ENCODE results near the gene IP6K3.

The IP6K3 gene

DNA sequence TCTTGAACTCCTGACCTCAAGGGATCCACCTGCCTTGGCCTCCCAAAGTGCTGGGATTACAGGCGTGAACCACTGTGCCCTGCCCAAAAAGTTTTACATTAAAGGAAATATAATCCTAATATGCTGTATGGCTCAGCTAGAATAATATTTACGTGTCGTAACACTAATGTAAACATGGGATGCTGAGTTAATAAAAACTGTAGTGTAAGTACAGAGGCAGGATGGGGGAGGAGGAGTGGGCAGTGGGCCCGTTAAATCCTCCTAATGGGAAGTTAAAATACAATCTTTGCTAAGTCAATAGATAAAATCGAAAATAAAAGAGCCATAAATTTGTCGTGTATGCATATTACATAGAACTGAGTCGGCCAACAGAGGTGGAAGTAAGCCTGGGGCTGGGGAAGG, 12.1 kb upstream of the IP6K3 start:
- Histone ChIP-seq H3K36me3 (ENCODE audit: insufficient read depth, insufficient read length, low read length) (no peaks in the 10 kb centered on the region), H3K27me3 (ENCODE audit: insufficient read depth, insufficient read length) (no peaks in the 10 kb centered on the region), H3K4me3 (ENCODE audit: insufficient read length, low read depth) (no peak overlapping the region), H3K9ac (ENCODE audit: insufficient read length, low read depth) (no peak overlapping the region), H3K4me1 (ENCODE audit: insufficient read depth, insufficient read length) (peaks cover 4% of the 10 kb centered on the region), H3K9me3 (ENCODE audit: insufficient read depth, low read length) (no peaks in the 10 kb centered on the region)
- TF ChIP-seq YY1 (IDR thresholded peaks at IDR 0.05; ENCODE audit: insufficient read depth, insufficient read length) (no peak), SUZ12 (IDR thresholded peaks at IDR 0.05; ENCODE audit: extremely low read depth, insufficient read depth, insufficient read length) (no peak), ZNF274 (IDR thresholded peaks at IDR 0.05; ENCODE audit: low read depth, low read length) (no peak)
- DNase-seq (ENCODE audit: low read depth, low spot score): no peak

DNA sequence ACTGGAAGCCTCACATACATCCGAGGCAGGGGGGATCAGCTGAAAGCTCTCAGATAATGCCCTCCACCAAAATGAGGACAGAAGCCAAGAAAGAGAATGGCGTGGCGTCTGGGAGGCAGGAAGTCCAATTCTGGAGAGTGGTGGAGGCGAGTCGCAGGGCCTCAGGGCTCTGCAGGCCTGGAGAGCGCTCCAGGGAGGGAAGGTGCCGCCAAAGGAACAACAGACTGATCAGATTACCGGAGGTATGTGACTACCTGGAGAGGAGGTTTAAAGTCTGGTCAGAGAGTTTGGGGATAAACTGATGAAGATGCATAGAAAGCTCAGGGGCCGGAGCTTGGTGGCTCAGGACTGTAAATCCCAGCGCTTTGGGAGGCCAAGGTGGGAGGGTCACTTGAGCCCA, 11.2 kb upstream of the IP6K3 start:
- no peaks in the 10 kb centered on the region for H3K36me3 ChIP-seq (ENCODE audit: insufficient read depth, insufficient read length, low read length)
- no peak for DNase-seq (ENCODE audit: low read depth, low spot score)
- no peaks in the 10 kb centered on the region for H3K9me3 ChIP-seq (ENCODE audit: insufficient read depth, low read length)
- no peak overlapping the region for H3K4me3 ChIP-seq (ENCODE audit: insufficient read length, low read depth)
- TF ChIP-seq ZNF274 (IDR thresholded peaks at IDR 0.05; ENCODE audit: low read depth, low read length): no peak
- no peak for TF ChIP-seq YY1 (IDR thresholded peaks at IDR 0.05; ENCODE audit: insufficient read depth, insufficient read length)
- no peak for TF ChIP-seq SUZ12 (IDR thresholded peaks at IDR 0.05; ENCODE audit: extremely low read depth, insufficient read depth, insufficient read length)
- H3K4me1 ChIP-seq (ENCODE audit: insufficient read depth, insufficient read length): peaks cover 4% of the 10 kb centered on the region
- no peak overlapping the region for H3K9ac ChIP-seq (ENCODE audit: insufficient read length, low read depth)
- no peaks in the 10 kb centered on the region for H3K27me3 ChIP-seq (ENCODE audit: insufficient read depth, insufficient read length)

DNA sequence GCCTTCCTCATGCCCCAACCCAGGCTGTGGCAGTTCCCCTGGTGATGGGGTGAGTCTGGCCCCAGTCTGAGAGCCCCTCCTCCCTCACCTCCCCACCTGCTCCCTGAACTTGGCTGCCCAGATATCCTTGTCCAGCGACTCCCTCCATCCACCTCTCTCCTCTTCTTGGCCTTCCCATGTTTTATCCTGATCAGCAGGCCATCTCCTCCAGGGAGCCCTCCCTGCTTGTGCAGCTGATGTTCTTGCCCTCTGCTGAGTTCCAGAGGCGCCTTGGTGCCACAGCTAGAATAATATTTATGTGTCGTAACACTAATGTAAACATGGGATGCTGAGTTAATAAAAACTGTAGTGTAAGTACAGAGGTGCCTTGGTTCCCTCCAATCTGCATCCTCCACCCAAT, 10.4 kb upstream of the IP6K3 start:
- Histone ChIP-seq H3K4me1 (ENCODE audit: insufficient read depth, insufficient read length) (peaks cover 4% of the 10 kb centered on the region), H3K9ac (ENCODE audit: insufficient read length, low read depth) (no peak overlapping the region), H3K4me3 (ENCODE audit: insufficient read length, low read depth) (no peak overlapping the region), H3K9me3 (ENCODE audit: insufficient read depth, low read length) (no peaks in the 10 kb centered on the region), H3K27me3 (ENCODE audit: insufficient read depth, insufficient read length) (no peaks in the 10 kb centered on the region), H3K36me3 (ENCODE audit: insufficient read depth, insufficient read length, low read length) (no peaks in the 10 kb centered on the region)
- no peak for DNase-seq (ENCODE audit: low read depth, low spot score)
- TF ChIP-seq ZNF274 (IDR thresholded peaks at IDR 0.05; ENCODE audit: low read depth, low read length) (no peak), YY1 (IDR thresholded peaks at IDR 0.05; ENCODE audit: insufficient read depth, insufficient read length) (no peak), SUZ12 (IDR thresholded peaks at IDR 0.05; ENCODE audit: extremely low read depth, insufficient read depth, insufficient read length) (no peak)

DNA sequence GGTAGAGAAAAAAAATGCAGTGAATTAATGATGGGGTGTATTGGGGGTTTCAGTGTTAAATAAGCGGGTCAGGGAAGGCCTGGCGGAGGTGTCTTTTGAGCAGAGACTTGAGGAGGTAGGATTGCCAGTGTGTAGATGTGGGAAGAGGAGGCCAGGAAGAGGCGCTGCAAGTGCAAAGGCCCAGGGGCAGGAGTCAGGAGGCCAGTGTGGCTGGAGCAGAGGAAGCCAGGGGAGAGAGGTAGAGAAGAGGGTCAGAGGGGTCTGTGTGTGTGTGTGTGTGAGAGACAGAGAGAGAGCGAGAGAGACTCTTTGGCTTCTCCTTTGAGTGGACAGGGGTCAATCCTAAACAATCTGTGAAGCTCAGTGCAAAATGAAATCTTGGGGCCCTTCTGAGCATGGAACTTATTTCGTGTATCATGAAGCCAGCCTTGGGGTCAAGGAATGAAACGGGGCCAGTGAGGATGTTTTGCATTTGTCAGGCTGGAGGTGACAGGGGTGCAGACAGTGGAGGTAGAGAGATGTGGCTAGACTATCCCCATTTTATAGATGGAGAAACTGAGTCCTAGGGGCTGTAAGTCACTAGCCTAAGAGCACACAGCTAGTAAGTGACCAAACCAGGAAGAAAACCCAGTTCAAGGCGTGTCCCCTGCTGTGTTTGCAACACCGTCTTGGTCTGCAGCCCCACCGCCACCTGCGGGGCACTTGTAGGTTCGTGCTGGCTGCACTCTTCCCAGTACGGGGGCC, 9.7 kb upstream of the IP6K3 start:
- Histone ChIP-seq H3K4me1 (ENCODE audit: insufficient read depth, insufficient read length) (peaks cover 7% of the 10 kb centered on the region), H3K36me3 (ENCODE audit: insufficient read depth, insufficient read length, low read length) (no peaks in the 10 kb centered on the region)

GRCh38 chr6:33755070-33755869, 8.6 kb upstream of the IP6K3 start:
- H3K27me3 ChIP-seq (ENCODE audit: insufficient read depth, insufficient read length): no peaks in the 10 kb centered on the region
- no peak overlapping the region for H3K4me3 ChIP-seq (ENCODE audit: insufficient read length, low read depth)
- no peak overlapping the region for H3K9ac ChIP-seq (ENCODE audit: insufficient read length, low read depth)
- peaks cover 4% of the 10 kb centered on the region for H3K4me1 ChIP-seq (ENCODE audit: insufficient read depth, insufficient read length)
- DNase-seq (ENCODE audit: low read depth, low spot score): no peak
- TF ChIP-seq SUZ12 (IDR thresholded peaks at IDR 0.05; ENCODE audit: extremely low read depth, insufficient read depth, insufficient read length) (no peak), YY1 (IDR thresholded peaks at IDR 0.05; ENCODE audit: insufficient read depth, insufficient read length) (no peak), ZNF274 (IDR thresholded peaks at IDR 0.05; ENCODE audit: low read depth, low read length) (no peak)
- no peaks in the 10 kb centered on the region for H3K36me3 ChIP-seq (ENCODE audit: insufficient read depth, insufficient read length, low read length)
- H3K9me3 ChIP-seq (ENCODE audit: insufficient read depth, low read length): no peaks in the 10 kb centered on the region

More for the DNA sequence above, 9.7 kb upstream of the IP6K3 start:
- Histone ChIP-seq H3K27me3 (ENCODE audit: insufficient read depth, insufficient read length) (no peaks in the 10 kb centered on the region), H3K4me3 (ENCODE audit: insufficient read length, low read depth) (no peak overlapping the region), H3K9ac (ENCODE audit: insufficient read length, low read depth) (no peak overlapping the region), H3K9me3 (ENCODE audit: insufficient read depth, low read length) (no peaks in the 10 kb centered on the region)
- TF ChIP-seq SUZ12 (IDR thresholded peaks at IDR 0.05; ENCODE audit: extremely low read depth, insufficient read depth, insufficient read length) (no peak), ZNF274 (IDR thresholded peaks at IDR 0.05; ENCODE audit: low read depth, low read length) (no peak), YY1 (IDR thresholded peaks at IDR 0.05; ENCODE audit: insufficient read depth, insufficient read length) (no peak)
- DNase-seq (ENCODE audit: low read depth, low spot score): no peak

DNA sequence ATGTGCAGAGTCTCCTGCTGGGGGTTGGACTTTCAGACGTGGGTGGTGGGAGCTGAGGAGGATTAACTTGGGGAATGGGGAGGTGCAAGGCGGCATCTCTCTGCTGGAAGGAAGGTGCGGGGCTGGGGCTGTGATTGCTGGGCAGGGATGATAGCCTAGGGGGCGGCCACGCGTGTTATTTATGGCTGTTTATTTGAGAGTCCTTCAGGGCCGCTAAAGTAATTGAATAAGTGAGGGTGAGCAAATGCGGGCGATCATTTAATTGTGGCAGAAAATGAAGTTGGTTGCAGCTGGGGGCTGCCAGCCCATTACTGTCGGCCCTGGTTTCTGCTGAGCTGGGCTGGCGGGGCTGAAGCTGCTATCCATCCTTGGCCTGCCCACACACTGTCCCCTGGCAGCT, 7.5 kb upstream of the IP6K3 start:
- no peaks in the 10 kb centered on the region for H3K27me3 ChIP-seq (ENCODE audit: insufficient read depth, insufficient read length)
- TF ChIP-seq YY1 (IDR thresholded peaks at IDR 0.05; ENCODE audit: insufficient read depth, insufficient read length) (no peak), ZNF274 (IDR thresholded peaks at IDR 0.05; ENCODE audit: low read depth, low read length) (no peak), SUZ12 (IDR thresholded peaks at IDR 0.05; ENCODE audit: extremely low read depth, insufficient read depth, insufficient read length) (no peak)
- no peak for DNase-seq (ENCODE audit: low read depth, low spot score)
- no peaks in the 10 kb centered on the region for H3K36me3 ChIP-seq (ENCODE audit: insufficient read depth, insufficient read length, low read length)
- H3K4me1 ChIP-seq (ENCODE audit: insufficient read depth, insufficient read length): peaks cover 6% of the 10 kb centered on the region
- no peak overlapping the region for H3K9ac ChIP-seq (ENCODE audit: insufficient read length, low read depth)
- H3K4me3 ChIP-seq (ENCODE audit: insufficient read length, low read depth): no peak overlapping the region
- no peaks in the 10 kb centered on the region for H3K9me3 ChIP-seq (ENCODE audit: insufficient read depth, low read length)

- no peak for TF ChIP-seq YY1 (IDR thresholded peaks at IDR 0.05; ENCODE audit: insufficient read depth, insufficient read length)
- TF ChIP-seq ZNF274 (IDR thresholded peaks at IDR 0.05; ENCODE audit: low read depth, low read length): no peak
- no peak for TF ChIP-seq SUZ12 (IDR thresholded peaks at IDR 0.05; ENCODE audit: extremely low read depth, insufficient read depth, insufficient read length)
- no peak for DNase-seq (ENCODE audit: low read depth, low spot score)
- H3K9me3 ChIP-seq (ENCODE audit: insufficient read depth, low read length): no peaks in the 10 kb centered on the region
- H3K36me3 ChIP-seq (ENCODE audit: insufficient read depth, insufficient read length, low read length): no peaks in the 10 kb centered on the region
- no peaks in the 10 kb centered on the region for H3K27me3 ChIP-seq (ENCODE audit: insufficient read depth, insufficient read length)
- no peak overlapping the region for H3K9ac ChIP-seq (ENCODE audit: insufficient read length, low read depth)
- peaks cover 10% of the 10 kb centered on the region for H3K4me1 ChIP-seq (ENCODE audit: insufficient read depth, insufficient read length)
- no peak overlapping the region for H3K4me3 ChIP-seq (ENCODE audit: insufficient read length, low read depth)
Measured at GRCh38 chr6:33752646-33753015, 5.9 kb upstream of the IP6K3 start.
